HEK293T (cell line): ENCODE data around the gene DLX6.

Experiments used
- ARNT ChIP-seq: fragments of 450-650 bp; IDR thresholded peaks from 2 replicates; pipeline ENCODE4 v1.6.1; 2017; ENCODE audit warnings: mild to moderate bottlenecking
- BHLHE40 ChIP-seq: fragments of 450-650 bp; IDR thresholded peaks from 2 replicates; pipeline ENCODE4 v1.6.1; 2016; ENCODE audit warnings: mild to moderate bottlenecking, moderate library complexity, borderline replicate concordance
- ELF4 ChIP-seq: fragments of 450-650 bp; IDR thresholded peaks from 2 replicates; pipeline ENCODE4 v1.6.1; 2017; ENCODE audit warnings: antibody characterized with exemption
- FOXA1 ChIP-seq: fragments of 450-650 bp; IDR thresholded peaks from 2 replicates; pipeline ENCODE4 v1.6.1; 2016; ENCODE audit warnings: mild to moderate bottlenecking
- FOXK2 ChIP-seq: fragments of 450-650 bp; IDR thresholded peaks from 2 replicates; pipeline ENCODE4 v1.6.1; 2016; ENCODE audit warnings: mild to moderate bottlenecking
- FOXM1 ChIP-seq: fragments of 450-650 bp; IDR thresholded peaks from 2 replicates; pipeline ENCODE4 v1.6.1; 2017; ENCODE audit warnings: mild to moderate bottlenecking, borderline replicate concordance
- L3MBTL2 ChIP-seq: fragments of 450-650 bp; conservative IDR thresholded peaks from 2 replicates; pipeline ENCODE4 v1.6.1; 2016; ENCODE audit warnings: mild to moderate bottlenecking
- NFRKB ChIP-seq: fragments of 450-650 bp; IDR thresholded peaks from 2 replicates; pipeline ENCODE4 v1.6.1; 2016; ENCODE audit warnings: mild to moderate bottlenecking, moderate library complexity
- SP1 ChIP-seq: fragments of 450-650 bp; IDR thresholded peaks from 2 replicates; pipeline ENCODE4 v1.6.1; 2017
- SUZ12 ChIP-seq: fragments of 450-650 bp; IDR thresholded peaks from 2 replicates; pipeline ENCODE4 v1.6.1; 2016; ENCODE audit warnings: mild to moderate bottlenecking
- TARDBP ChIP-seq: fragments of 450-650 bp; IDR thresholded peaks from 2 replicates; pipeline ENCODE4 v1.6.1; 2016
- TF ChIP-seq, protein P1 (sequence below): fragments of 450-650 bp; IDR thresholded peaks from 2 replicates; pipeline ENCODE4 v1.6.1; 2016

DNA sequence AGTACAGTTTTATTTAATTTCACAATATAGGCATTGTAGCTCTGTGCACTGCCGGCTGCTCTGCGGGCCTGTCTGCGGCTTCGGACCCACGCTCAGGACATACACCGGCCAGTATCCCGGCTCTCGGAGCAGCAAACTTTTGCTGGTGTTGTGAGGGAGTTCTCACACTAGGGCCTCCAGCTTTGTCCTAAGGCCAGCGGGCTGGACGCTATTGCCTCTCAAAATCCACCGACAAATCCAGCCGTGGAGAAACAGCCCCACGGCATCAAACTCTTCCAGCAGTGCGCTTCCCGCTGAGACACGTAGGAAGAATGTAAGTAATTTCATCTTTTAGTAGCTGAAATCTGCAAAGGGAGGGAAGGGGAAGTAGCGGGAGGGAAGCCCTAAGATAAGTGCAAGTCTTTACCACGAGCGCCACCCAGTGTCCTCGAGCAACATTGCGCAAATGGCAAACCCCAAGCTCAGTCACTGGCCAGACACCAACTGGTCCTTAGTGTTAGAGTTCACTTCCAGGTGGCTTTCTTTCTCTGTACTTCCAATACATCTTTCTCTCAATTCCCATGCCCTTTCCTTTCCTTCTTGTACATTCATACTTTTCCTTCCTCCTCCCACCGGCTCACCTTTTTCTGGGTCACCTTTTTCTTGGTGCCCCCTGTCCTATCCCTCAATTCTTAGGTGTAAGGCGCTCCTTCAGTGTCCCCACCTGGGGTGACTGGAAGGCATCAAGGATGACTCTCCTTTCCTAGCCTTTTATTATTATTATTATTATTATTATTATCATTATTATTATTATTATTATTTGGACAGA, 22.3 kb downstream of the DLX6 start:
- TF ChIP-seq FOXK2 (no peak), NFRKB (no peak), BHLHE40 (no peak), SUZ12 (no peak), FOXM1 (no peak), SP1 (no peak), TARDBP (no peak), ELF4 (no peak), FOXA1 (no peak), ARNT (no peak), L3MBTL2 (no peak)
- TF ChIP-seq, protein P1, sequence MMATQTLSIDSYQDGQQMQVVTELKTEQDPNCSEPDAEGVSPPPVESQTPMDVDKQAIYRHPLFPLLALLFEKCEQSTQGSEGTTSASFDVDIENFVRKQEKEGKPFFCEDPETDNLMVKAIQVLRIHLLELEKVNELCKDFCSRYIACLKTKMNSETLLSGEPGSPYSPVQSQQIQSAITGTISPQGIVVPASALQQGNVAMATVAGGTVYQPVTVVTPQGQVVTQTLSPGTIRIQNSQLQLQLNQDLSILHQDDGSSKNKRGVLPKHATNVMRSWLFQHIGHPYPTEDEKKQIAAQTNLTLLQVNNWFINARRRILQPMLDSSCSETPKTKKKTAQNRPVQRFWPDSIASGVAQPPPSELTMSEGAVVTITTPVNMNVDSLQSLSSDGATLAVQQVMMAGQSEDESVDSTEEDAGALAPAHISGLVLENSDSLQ, result no peak
